Natural killer cell (primary cell): Measurements from ENCODE around the gene CATSPERD. TPM values are rescaled to one million over a fixed set of nuclear protein-coding genes. Genes with fewer than 3 reads are reported as not detected.

Experiments
- ATAC-seq, 3 donors: fragments of 150-1000 bp in 2 of 3; fragments of 200-7000 bp in 1 of 3; cut with Tn5 transposase; 1 replicate in 1 of 3; 2 replicates in 2 of 3; pipeline ENCODE4 v1.10.0; 2021; ENCODE audit warnings: mild to moderate bottlenecking in 2 of 3, moderate library complexity in 2 of 3
- DNase-seq, 2 donors: peaks; one replicate each; pipeline versions ENCODE4 v3.0.0 to v3.0.0-alpha.2; 2013 to 2021; ENCODE audit warnings: mixed read lengths in 1 of 2
- H3K27ac ChIP-seq: one replicate; pipeline ENCODE4 v1.5.1; 2013; ENCODE audit warnings: mild to moderate bottlenecking, low read length
- H3K27me3 ChIP-seq: one replicate; pipeline ENCODE4 v1.6.1; 2013; ENCODE audit warnings: low read length; ENCODE audit not compliant: control insufficient read depth, insufficient read depth
- H3K36me3 ChIP-seq: one replicate; pipeline ENCODE4 v1.6.1; 2013; ENCODE audit warnings: low read length; ENCODE audit not compliant: control insufficient read depth, insufficient read depth
- H3K4me1 ChIP-seq: one replicate; pipeline ENCODE4 v1.6.1; 2013; ENCODE audit warnings: low read length; ENCODE audit not compliant: control insufficient read depth, insufficient read depth
- H3K4me3 ChIP-seq: one replicate; pipeline ENCODE4 v1.5.1; 2013; ENCODE audit warnings: low read length
- H3K9me3 ChIP-seq: one replicate; pipeline ENCODE4 v1.6.1; 2013; ENCODE audit warnings: low read length; ENCODE audit not compliant: control insufficient read depth, insufficient read depth
- H3K27ac Mint-ChIP-seq, 2 donors: one replicate each; pipeline ENCODE4 v1.8.0; 2022; ENCODE audit warnings: mild to moderate bottlenecking in 2 of 2, mixed read lengths in 2 of 2, moderate library complexity in 1 of 2
- H3K27me3 Mint-ChIP-seq, 2 donors: one replicate each; pipeline ENCODE4 v1.8.0; 2022; ENCODE audit warnings: low read depth in 2 of 2, mixed read lengths in 2 of 2
- H3K36me3 Mint-ChIP-seq: one replicate; pipeline ENCODE4 v1.8.0; 2022; ENCODE audit warnings: mixed read lengths
- H3K4me1 Mint-ChIP-seq, 2 donors: one replicate each; pipeline ENCODE4 v1.8.0; 2022; ENCODE audit warnings: mixed read lengths in 2 of 2
- H3K4me3 Mint-ChIP-seq: one replicate; pipeline ENCODE4 v1.8.0; 2022; ENCODE audit warnings: mild to moderate bottlenecking, moderate library complexity, mixed read lengths
- H3K9me3 Mint-ChIP-seq, 2 donors: one replicate each; pipeline ENCODE4 v1.8.0; 2022; ENCODE audit warnings: mixed read lengths in 2 of 2
- CTCF ChIP-seq: fragments of 200-600 bp; IDR thresholded peaks from one replicate; pipeline ENCODE4 v1.8.0; 2022; ENCODE audit warnings: antibody characterized with exemption
- WGBS: methylation state at CpG from one replicate; pipeline ENCODE4 v1.1.7; 2013; ENCODE audit warnings: missing lambda C conversion rate; ENCODE audit not compliant: insufficient coverage; 5-methylcytosine and 5-hydroxymethylcytosine counted together
- intact Hi-C: fragments of 100-400 bp; cut with micrococcal nuclease; formaldehyde crosslinking; loops from one replicate; pipeline ENCODE4 v1.14.2; 2022
- total RNA-seq, 4 donors: library from RNA; stranded (reverse); fragments of 120-200 nt in 1 of 4; gene quantifications; one replicate each; pipeline versions ENCODE4 v1.2.3 to v1.2.4, GENCODE V29; 2013 to 2022

The CATSPERD gene
- total RNA-seq, 3 donors from 2014 or later (not counting 1 experiment from before 2014, with no cell fraction given), result not detected

DNA sequence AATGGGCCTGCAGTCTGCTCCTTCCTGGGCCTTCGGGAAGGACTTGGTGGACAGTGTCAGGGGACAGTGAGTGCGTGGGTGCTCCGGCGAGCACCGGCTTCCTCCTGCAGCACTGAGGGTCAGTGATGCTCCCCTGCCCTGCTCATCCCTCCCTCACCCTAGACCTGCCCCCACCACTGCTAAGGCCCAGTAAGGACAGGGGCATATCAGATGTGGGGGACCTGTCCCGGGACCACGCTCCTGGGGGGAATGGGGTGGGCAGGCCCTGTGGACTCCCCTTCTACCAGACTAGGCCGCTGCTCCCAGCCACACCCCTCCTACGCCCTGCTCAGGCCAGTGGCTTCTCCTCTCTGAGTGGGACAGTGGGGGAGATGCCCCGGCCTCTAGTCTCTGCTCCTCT lies 43.3 kb upstream of the CATSPERD start:
- H3K9me3 ChIP-seq, result no peaks in the 10 kb centered on the region
- H3K4me1 ChIP-seq, result peaks cover 17% of the 10 kb centered on the region
- Mint-ChIP-seq H3K27me3 (no peaks in the 10 kb centered on the region), H3K4me1 (peaks cover 15 to 34% of the 10 kb centered on the region in 2 donors), H3K4me3 (no peak overlapping the region), H3K36me3 (no peaks in the 10 kb centered on the region), H3K9me3 (peaks cover 0 to 4% of the 10 kb centered on the region in 2 donors), H3K27ac (no peak overlapping the region)
- ATAC-seq (no peak), DNase-seq (no peak)
- no peak overlapping the region for H3K4me3 ChIP-seq
- H3K27me3 ChIP-seq, result no peaks in the 10 kb centered on the region
- no peak overlapping the region for H3K27ac ChIP-seq
- intact Hi-C loops, result no loop called here
- WGBS, result 96% methylated on average over 10 of the region's 10 CpGs
- peaks cover 2% of the 10 kb centered on the region for H3K36me3 ChIP-seq
- TF ChIP-seq CTCF, result no peak

DNA sequence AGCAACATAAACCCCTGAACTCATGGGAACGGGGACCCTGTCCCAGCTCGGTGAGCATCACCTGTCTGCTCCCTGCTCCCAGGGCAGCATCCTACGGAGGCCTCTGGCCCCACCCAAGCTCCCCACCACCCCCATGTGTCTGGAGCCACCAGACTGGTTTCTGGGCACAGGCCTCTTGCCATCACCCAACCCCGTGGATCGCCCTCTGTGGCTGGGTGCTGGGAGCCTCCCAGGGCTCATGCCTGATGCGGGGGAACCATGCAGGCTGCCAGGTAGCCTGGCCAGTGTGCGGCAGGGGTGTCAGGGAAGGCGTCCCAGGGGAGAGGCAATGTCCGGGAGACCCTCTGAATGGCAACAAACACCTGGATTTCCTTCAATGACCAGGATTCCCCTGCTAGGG lies 42.9 kb upstream of the CATSPERD start:
- H3K9me3 ChIP-seq, result no peaks in the 10 kb centered on the region
- no peak overlapping the region for H3K27ac ChIP-seq
- Mint-ChIP-seq H3K36me3 (no peaks in the 10 kb centered on the region), H3K4me1 (peaks cover 15 to 37% of the 10 kb centered on the region in 2 donors), H3K27ac (no peak overlapping the region), H3K27me3 (no peaks in the 10 kb centered on the region), H3K9me3 (peaks cover 0 to 4% of the 10 kb centered on the region in 2 donors), H3K4me3 (no peak overlapping the region)
- intact Hi-C loops, result no loop called here
- DNase-seq (no peak), ATAC-seq (no peak)
- no peak for TF ChIP-seq CTCF
- no peak overlapping the region for H3K4me3 ChIP-seq
- WGBS, result 96% methylated on average over 9 of the region's 9 CpGs
- H3K27me3 ChIP-seq, result no peaks in the 10 kb centered on the region
- H3K4me1 ChIP-seq, result peaks cover 17% of the 10 kb centered on the region
- H3K36me3 ChIP-seq, result peaks cover 2% of the 10 kb centered on the region

- H3K36me3 Mint-ChIP-seq, result no peaks in the 10 kb centered on the region
- intact Hi-C loops, result no loop called here
- peaks cover 15 to 37% of the 10 kb centered on the region in 2 donors for H3K4me1 Mint-ChIP-seq
- H3K9me3 Mint-ChIP-seq, result peaks cover 0 to 4% of the 10 kb centered on the region in 2 donors
- Histone ChIP-seq H3K27ac (no peak overlapping the region), H3K4me1 (peaks cover 17% of the 10 kb centered on the region), H3K4me3 (no peak overlapping the region), H3K9me3 (no peaks in the 10 kb centered on the region), H3K36me3 (peaks cover 2% of the 10 kb centered on the region), H3K27me3 (no peaks in the 10 kb centered on the region)
- WGBS, result 98% methylated on average over 21 of the region's 22 CpGs
- H3K27ac Mint-ChIP-seq, result no peak overlapping the region
- no peak for TF ChIP-seq CTCF
- DNase-seq (no peak), ATAC-seq (no peak)
- H3K4me3 Mint-ChIP-seq, result no peak overlapping the region
- no peaks in the 10 kb centered on the region for H3K27me3 Mint-ChIP-seq
Observed at GRCh38 chr19:5678071-5678718, 42.2 kb upstream of the CATSPERD start.
